NCI-H1105 (cell line): ENCODE data around the gene OR1F1.
"Not testable (repeated sequence)": the region's sequence is repeated elsewhere in the genome, so short reads cannot be mapped to it uniquely, and the experiment has no call there.

ENCODE experiments used
- DNase-seq: peaks from one replicate; lab custom pipeline; 2025; lab: John Stamatoyannopoulos, UW

OR1F1 gene

GRCh38 chr16:3173892-3174617 lies 13.9 kb upstream of the OR1F1 start:
- DNase-seq = no peak

- DNase-seq = no peak
These were observed 13.3 kb upstream of the OR1F1 start for GRCh38 chr16:3174618-3175148.

- no peak for DNase-seq
These were observed 12.6 kb upstream of the OR1F1 start for GRCh38 chr16:3175157-3176093.

GRCh38 chr16:3179651-3180050 lies 8.4 kb upstream of the OR1F1 start:
- DNase-seq = no peak

- DNase-seq = no peak
These were observed 7.5 kb upstream of the OR1F1 start for GRCh38 chr16:3180445-3180878.

- not testable (repeated sequence) for DNase-seq
These were observed 5.8 kb upstream of the OR1F1 start for GRCh38 chr16:3182293-3182607.

- no peak for DNase-seq
These were observed 5.2 kb upstream of the OR1F1 start for GRCh38 chr16:3182608-3183444.

- DNase-seq = no peak
These were observed 4.4 kb upstream of the OR1F1 start for GRCh38 chr16:3183445-3184139.

GRCh38 chr16:3186946-3187690 lies 886 bp upstream of the OR1F1 start:
- DNase-seq = no peak

GRCh38 chr16:3188675-3188924 lies 596 bp downstream of the OR1F1 start:
- no peak for DNase-seq

GRCh38 chr16:3188925-3189825 lies 1.2 kb downstream of the OR1F1 start:
- DNase-seq = no peak

GRCh38 chr16:3189869-3190268 lies 1.9 kb downstream of the OR1F1 start:
- DNase-seq = no peak

GRCh38 chr16:3190949-3191353 lies 2.9 kb downstream of the OR1F1 start:
- DNase-seq = no peak

- no peak for DNase-seq
These were observed 4.5 kb downstream of the OR1F1 start for GRCh38 chr16:3192476-3193019.

- DNase-seq = no peak
These were observed 5.5 kb downstream of the OR1F1 start for GRCh38 chr16:3193221-3194212.

- DNase-seq = no peak
These were observed 6.8 kb downstream of the OR1F1 start for GRCh38 chr16:3194792-3195191.

- no peak for DNase-seq
These were observed 8.0 kb downstream of the OR1F1 start for GRCh38 chr16:3195975-3196374.

- not testable (repeated sequence) for DNase-seq
These were observed 9.8 kb downstream of the OR1F1 start for GRCh38 chr16:3197694-3198333.
